Activated T-cell treated with anti-CD3 and anti-CD28 coated beads, Interleukin-2, amount 50 U/mL, for 1 hour (primary cell): ENCODE measurements around the gene CLDN6.
"Not testable (repeated sequence)": the region's sequence is repeated elsewhere in the genome, so short reads cannot be mapped to it uniquely, and the experiment has no call there.

ENCODE experiments used
- DNase-seq: peaks from one replicate; pipeline ENCODE4 v3.0.0-alpha.2; 2020

The CLDN6 gene

GRCh38 chr16:3017794-3018506, at the start of gene CLDN6:
Gene CLDN6, minus strand, starts transcription at chr16:3018183. Its CDS starts 2,162 bp downstream, at chr16:3016021.
- DNase-seq, result no peak

- DNase-seq, result no peak
Measured at GRCh38 chr16:3066440-3066748, 48.4 kb upstream of the CLDN6 start.

- DNase-seq, result no peak
Measured at GRCh38 chr16:3065742-3066439, 47.9 kb upstream of the CLDN6 start.

- peak; percentile 68 for DNase-seq
Measured at GRCh38 chr16:3065069-3065741, 47.2 kb upstream of the CLDN6 start, which contains the start of gene IL32. Gene IL32, plus strand, starts transcription at chr16:3065640. Its CDS starts 172 bp downstream, at chr16:3065812.

- no peak for DNase-seq
Measured at GRCh38 chr16:3063625-3064386, 45.8 kb upstream of the CLDN6 start.

- DNase-seq, result no peak
Measured at GRCh38 chr16:3062553-3062952, 44.6 kb upstream of the CLDN6 start.

GRCh38 chr16:3060339-3061127, 42.5 kb upstream of the CLDN6 start:
- no peak for DNase-seq

- no peak for DNase-seq
Measured at GRCh38 chr16:3059723-3060242, 41.8 kb upstream of the CLDN6 start.

GRCh38 chr16:3059041-3059722, 41.2 kb upstream of the CLDN6 start:
- peak; percentile 92 for DNase-seq

- DNase-seq, result peak; percentile 60
Measured at GRCh38 chr16:3058139-3059030, 40.4 kb upstream of the CLDN6 start.

- DNase-seq, result no peak
Measured at GRCh38 chr16:3057181-3058138, 39.5 kb upstream of the CLDN6 start.

GRCh38 chr16:3056336-3057180, 38.6 kb upstream of the CLDN6 start:
- no peak for DNase-seq

- not testable (repeated sequence) for DNase-seq
Measured at GRCh38 chr16:3055734-3056115, 37.7 kb upstream of the CLDN6 start.

GRCh38 chr16:3054965-3055733, 37.2 kb upstream of the CLDN6 start:
- no peak for DNase-seq

- not testable (repeated sequence) for DNase-seq
Measured at GRCh38 chr16:3053330-3053710, 35.3 kb upstream of the CLDN6 start.

GRCh38 chr16:3052571-3053329, 34.8 kb upstream of the CLDN6 start:
- peak; percentile 24 for DNase-seq

GRCh38 chr16:3051494-3051893, 33.5 kb upstream of the CLDN6 start:
- DNase-seq, result no peak
